ENCODE data around the gene TTYH3.

Gene TTYH3

DNA sequence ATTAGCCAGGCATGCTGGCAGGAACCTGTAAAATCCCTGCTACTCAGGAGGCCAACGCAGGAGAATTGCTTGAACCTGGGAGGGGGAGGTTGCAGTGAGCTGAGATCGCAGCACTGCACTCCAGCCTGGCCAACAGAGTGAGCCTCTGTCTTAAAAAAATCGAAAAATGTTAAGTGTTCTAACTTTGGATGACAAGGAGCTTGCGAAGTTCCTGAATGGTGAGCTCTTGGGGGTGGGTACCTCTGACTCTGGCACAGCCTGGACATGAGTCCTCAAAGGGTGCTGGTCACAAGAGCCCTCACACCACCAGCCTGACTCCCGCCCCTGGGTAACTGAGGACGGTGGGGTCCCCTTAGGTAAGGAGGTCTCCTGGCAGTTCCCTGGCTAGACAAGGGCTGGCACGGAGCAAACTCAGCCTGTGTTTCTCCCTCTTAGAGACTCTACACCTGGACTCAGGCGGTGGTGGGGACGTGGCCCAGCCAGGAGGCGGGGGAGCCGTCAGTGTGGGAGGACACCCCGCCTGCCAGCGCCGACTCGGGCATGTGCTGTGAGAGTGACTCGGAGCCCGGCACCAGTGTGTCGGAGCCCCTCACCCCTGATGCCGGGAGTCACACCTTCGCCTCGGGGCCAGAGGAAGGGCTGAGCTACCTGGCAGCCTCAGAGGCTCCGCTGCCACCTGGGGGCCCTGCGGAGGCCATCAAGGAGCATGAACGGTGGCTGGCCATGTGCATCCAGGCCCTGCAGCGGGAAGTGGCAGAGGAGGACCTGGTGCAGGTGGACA is 80.3 kb downstream of the TTYH3 start:
- no peak for FAIRE-seq

DNA sequence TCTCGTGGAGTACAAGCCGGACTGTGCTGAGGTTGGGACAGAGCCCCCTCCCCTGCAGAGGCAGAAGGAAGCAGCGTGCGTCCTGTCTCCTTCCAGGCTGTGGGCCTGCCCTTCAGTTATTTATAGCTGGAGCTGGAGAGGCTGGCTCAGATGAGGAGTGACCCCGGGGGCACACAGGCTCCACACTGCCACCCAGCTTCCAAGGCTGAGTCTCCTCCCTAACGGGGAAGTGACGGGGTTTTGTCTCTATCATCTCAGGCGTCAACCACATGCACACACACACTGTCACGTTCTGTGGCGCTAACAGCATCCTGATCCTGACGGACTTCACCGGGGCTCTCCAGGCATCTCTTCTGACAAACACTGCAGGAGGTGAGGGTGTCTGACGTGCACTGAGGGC is 81.6 kb downstream of the TTYH3 start:
- no peak for FAIRE-seq

DNA sequence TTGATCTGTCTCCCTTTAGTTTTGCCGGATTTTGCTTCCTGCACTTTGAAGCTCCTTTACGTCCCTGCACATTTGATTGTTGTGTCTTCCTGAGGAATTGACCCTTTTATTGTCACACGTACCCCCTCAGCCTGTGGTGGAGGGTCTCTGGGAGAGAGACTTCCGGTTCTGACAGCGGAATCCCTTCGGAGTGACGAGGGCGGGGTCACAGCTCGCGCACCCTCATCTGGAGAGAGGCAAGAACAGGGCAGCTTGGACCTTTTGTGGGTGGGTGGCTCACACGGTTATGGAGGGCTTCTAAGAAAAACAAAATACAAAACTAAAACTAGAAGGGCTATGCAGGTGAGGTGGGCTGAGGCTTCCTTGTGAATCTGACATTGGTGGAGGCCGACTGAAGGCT is 82.2 kb downstream of the TTYH3 start:
- no peak for FAIRE-seq

Measured in A204.1 (cell line).